Fibroblast of skin of scalp (primary cell): ENCODE data around the gene PAQR3. TPM values are rescaled to one million over a fixed set of nuclear protein-coding genes. Genes with fewer than 3 reads are reported as not detected.
A peak's percentile ranks its signal among the peaks of the same experiment; 100 is the strongest.

Source experiments
- DNase-seq: peaks from one replicate; pipeline ENCODE4 v3.0.0-alpha.2; 2013
- polyA plus RNA-seq, 2 experiments: library from polyadenylated mRNA; unstranded; fragments of 120-200 nt; gene quantifications; one replicate each; pipeline ENCODE4 v1.2.1, GENCODE V29; 2013; ENCODE audit not compliant: insufficient read length in 2 of 2

Gene PAQR3
- 20.1 TPM for polyA plus RNA-seq (2013, experiment 1 of 2; ENCODE audit: insufficient read length)
- 22.4 TPM for polyA plus RNA-seq (2013, experiment 2 of 2; ENCODE audit: insufficient read length)

- peak; percentile 85 for DNase-seq
Measured at GRCh38 chr4:78938868-78939666, at the start of gene PAQR3. Gene PAQR3 (minus strand): TSS chr4:78939438. CDS start chr4:78939224, 214 bp downstream.

- no peak for DNase-seq
Measured at GRCh38 chr4:78987683-78988082, 48.4 kb upstream of the PAQR3 start.

GRCh38 chr4:78984593-78984992, 45.4 kb upstream of the PAQR3 start:
- DNase-seq: no peak

GRCh38 chr4:78975865-78976264, 36.6 kb upstream of the PAQR3 start:
- DNase-seq: no peak

- no peak for DNase-seq
Measured at GRCh38 chr4:78971776-78972175, 32.5 kb upstream of the PAQR3 start.

- DNase-seq: no peak
Measured at GRCh38 chr4:78971326-78971725, 32.1 kb upstream of the PAQR3 start.

GRCh38 chr4:78962597-78963115, 23.4 kb upstream of the PAQR3 start:
- DNase-seq: peak; percentile 40

- peak; percentile 14 for DNase-seq
Measured at GRCh38 chr4:78960926-78961325, 21.7 kb upstream of the PAQR3 start.

- no peak for DNase-seq
Measured at GRCh38 chr4:78956975-78957374, 17.7 kb upstream of the PAQR3 start.

- DNase-seq: peak; percentile 23
Measured at GRCh38 chr4:78953769-78954666, 14.8 kb upstream of the PAQR3 start.

GRCh38 chr4:78953231-78953630, 14.0 kb upstream of the PAQR3 start:
- DNase-seq: no peak

GRCh38 chr4:78951862-78952472, 12.7 kb upstream of the PAQR3 start:
- peak; percentile 58 for DNase-seq

GRCh38 chr4:78949735-78950134, 10.5 kb upstream of the PAQR3 start:
- peak; percentile 33 for DNase-seq

GRCh38 chr4:78945651-78946179, 6.5 kb upstream of the PAQR3 start:
- DNase-seq: peak; percentile 54

- DNase-seq: no peak
Measured at GRCh38 chr4:78944381-78944780, 5.1 kb upstream of the PAQR3 start.

GRCh38 chr4:78940752-78941151, 1.5 kb upstream of the PAQR3 start:
- DNase-seq: no peak

- DNase-seq: no peak
Measured at GRCh38 chr4:78939667-78940008, 400 bp upstream of the PAQR3 start.

- no peak for DNase-seq
Measured at GRCh38 chr4:78938474-78938867, 767 bp downstream of the PAQR3 start.

- peak; percentile 4 for DNase-seq
Measured at GRCh38 chr4:78937837-78938236, 1.4 kb downstream of the PAQR3 start.

GRCh38 chr4:78936989-78937388, 2.2 kb downstream of the PAQR3 start:
- no peak for DNase-seq

- DNase-seq: no peak
Measured at GRCh38 chr4:78930016-78930629, 9.1 kb downstream of the PAQR3 start.

GRCh38 chr4:78928835-78929234, 10.4 kb downstream of the PAQR3 start:
- DNase-seq: no peak
